Stimulated activated naive CD4-positive, alpha-beta T cell treated with Interleukin-2 at 50 U/mL for 16 hours (primary cell): ENCODE measurements around the gene TCF7L1.

Experiments
- DNase-seq: peaks from one replicate; lab custom pipeline; 2025; lab: John Stamatoyannopoulos, UW

TCF7L1 gene

DNA sequence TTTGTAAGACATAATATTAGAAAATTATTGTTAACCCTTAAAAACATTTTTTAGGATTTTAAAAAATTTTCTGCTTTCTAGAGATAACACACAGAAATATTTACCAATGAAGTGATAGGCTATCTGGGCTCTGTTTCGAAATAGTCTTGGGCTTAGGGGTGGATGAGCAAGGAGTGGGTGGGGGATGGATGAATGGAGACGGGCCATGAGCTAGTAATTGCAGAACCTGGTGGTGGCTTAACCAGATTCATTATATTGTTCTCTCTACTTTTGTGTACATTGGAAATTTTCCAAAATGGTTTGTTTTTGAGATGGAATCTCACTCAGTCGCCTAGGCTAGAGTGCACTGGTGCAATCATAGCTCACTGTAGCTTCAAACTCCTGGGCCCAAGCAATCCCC lies 89.6 kb downstream of the TCF7L1 start:
- DNase-seq, result no peak

DNA sequence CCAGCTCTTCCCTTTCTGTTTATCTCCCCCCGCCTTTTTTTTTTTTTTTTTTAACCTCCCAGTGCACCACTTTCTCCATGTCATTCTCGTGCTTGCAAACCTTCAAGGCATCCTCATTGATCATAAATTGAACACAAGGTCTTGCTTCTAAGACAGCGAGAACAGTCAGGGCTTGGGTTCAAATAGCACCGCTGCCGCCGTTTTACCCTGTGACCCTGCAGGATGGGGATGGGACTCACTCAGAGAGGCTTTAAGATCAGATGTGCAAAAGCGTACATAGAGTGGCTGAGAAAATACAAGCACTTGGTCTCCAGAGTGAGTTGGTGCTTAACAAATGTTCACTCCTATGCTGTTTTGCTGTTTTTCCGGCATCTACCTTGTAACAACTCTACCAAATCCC lies 93.6 kb downstream of the TCF7L1 start:
- DNase-seq, result no peak

- no peak for DNase-seq
Measured at GRCh38 chr2:85230679-85231467, 97.7 kb downstream of the TCF7L1 start.

DNA sequence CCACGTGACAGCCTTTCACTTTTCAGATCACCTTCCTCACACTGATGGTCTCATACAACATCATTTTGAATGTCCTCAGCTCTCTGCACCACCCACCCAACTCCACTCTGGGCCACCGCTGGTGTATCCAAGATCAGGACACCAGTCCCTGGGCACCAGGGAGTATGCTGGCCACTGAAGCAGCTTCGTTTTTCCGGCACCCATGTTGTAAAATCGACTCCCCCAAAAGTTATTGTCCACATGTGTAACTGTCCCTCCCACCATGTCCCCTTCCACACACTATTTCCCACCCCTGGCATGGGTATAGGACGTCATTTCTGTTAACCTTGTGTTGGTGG lies 98.2 kb downstream of the TCF7L1 start:
- no peak for DNase-seq

- DNase-seq, result no peak
Measured at GRCh38 chr2:85231952-85232351, 98.8 kb downstream of the TCF7L1 start.

DNA sequence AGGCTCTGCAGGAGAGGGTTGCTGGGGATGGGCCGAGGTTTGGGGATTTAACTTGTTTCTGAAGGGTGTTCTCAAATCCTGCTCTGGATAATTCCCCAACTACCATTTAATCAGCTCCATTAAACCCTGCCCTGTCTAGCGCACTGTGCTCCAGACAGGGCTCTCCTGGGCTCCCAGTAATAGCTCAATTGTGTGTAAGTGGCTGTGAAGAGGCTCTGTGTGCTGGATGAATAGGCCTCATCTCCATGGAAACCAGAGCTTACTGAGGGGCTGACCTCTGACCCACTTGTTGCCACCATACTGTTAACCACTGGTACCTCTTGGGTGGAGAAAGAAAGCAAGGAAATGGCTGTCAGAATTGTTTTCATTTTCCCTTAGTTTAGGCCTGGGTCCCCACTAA lies 101.7 kb downstream of the TCF7L1 start:
- no peak for DNase-seq

DNA sequence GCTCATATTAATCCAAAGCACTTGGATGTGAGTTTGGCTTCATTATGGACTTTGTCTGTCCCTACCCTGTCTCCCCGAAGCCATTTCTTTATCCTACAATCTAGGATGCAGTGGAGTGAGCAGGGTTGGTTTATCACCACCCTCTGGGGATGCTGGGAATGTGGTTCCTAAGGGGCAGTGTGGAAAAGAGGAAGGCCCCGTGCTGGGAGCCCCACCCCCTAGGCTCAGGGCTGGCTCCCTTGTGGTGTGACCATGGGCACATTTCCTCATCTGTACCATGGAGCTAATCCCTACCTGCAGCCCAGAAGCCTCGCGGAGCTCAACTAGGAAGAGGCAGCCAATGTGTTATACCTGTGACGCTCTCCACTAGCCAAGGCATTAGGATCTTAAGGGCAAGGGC lies 102.1 kb downstream of the TCF7L1 start:
- no peak for DNase-seq

GRCh38 chr2:85236084-85236483 lies 102.9 kb downstream of the TCF7L1 start:
- DNase-seq, result no peak

GRCh38 chr2:85237849-85238565 lies 104.8 kb downstream of the TCF7L1 start:
- DNase-seq, result no peak

DNA sequence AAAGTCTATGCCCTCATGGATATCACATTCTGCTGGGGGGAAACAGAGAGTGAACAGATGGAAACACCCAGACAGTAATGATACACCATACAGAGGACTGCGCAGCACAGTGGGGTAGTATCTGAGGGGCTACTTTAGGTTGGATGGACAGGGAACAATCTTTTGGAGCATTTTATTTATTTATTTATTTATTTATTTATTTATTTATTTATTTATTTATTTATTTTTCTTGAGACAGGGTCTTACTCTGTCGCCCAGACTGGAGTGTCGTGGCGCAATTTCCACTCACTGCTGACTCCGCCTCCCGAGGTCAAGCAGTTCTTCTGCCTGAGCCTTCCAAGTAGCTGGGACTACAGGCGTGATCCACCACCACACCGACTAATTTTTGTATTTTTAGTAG lies 105.4 kb downstream of the TCF7L1 start:
- DNase-seq, result no peak

DNA sequence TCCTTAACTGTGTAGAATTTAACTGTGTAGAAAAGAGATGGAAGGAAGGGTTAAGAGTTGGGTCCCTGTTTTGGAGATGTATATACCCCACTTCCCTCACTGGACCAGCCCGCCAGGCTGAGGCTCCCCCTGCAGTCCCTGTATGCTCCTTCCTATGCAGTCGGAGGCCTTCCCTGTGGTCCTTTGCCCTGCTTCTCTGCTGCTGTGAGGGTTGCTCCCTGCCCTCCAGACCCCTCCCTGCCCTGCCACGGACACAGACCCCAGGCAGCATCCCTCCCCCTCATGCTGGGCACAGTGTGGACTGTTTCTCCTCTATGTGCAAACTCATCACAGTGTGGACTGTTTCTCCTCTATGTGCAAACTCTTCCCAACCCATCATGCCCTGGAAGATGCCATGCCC lies 105.9 kb downstream of the TCF7L1 start:
- no peak for DNase-seq

- DNase-seq, result no peak
Measured at GRCh38 chr2:85240055-85240454, 106.9 kb downstream of the TCF7L1 start.

DNA sequence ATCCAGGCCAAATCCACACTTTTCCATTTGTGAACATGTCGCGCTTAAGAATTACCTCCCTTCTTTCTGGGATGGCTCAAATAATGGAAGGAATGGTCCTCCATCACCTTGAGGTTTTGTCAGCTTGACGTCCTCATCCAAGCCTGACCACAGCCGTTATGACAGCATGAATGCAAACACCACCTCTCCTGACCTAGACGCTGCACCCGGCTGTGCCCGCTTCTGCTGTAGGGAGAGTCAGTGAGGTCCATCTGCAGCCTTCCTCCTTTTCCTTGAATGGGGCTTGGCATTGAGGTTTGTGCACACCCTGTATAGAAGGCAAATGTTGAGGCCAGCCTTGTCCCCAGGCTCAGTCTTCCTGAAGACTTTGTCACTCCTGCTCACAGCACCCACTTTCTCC lies 109.1 kb downstream of the TCF7L1 start:
- no peak for DNase-seq

DNA sequence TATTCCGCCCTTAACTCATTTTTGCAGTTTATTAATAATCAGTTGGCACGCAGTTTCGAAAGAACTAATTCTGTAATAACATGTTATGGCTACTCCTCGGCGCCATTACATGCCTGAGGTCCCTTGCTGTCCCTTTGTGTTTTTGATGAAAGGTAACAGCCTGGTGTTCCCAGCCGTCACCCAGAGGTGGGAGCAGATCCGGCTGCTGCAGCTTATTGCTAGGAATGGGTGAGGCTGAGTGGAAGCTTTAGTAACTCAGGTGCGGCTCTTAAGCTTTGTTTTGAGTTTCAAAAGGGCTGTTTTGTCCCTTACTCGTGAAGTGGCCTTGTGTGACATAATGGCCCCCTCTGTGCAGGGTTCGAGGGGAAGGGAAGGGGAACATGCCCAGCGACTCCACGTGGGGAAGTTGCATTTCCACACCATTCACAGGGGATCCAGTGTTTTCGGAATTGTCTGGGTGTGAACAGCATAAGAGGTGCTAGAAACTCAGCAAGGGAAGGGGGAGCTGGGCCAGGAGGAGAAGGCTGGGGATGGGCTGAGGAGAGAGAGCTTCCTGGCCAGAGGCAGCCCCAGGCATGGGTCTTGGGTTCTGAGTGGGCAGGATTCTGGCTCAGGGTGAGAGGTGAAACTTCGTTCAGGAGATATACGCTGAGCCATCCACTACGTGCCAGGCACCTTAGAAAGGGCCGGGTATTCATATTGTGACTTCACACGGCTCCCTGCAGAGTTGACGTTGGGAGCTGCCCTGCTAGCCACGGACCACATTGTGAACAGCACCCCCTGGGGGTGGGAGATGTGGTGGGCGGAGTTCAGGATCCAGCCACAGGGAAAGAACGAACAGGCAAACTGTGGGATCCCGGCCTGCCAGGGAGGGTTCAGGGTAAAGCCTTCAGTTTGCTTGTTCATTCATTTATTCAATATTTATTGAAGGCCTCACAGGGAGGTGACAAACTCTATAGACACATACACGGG lies 110.2 kb downstream of the TCF7L1 start:
- DNase-seq, result no peak

GRCh38 chr2:85244828-85245227 lies 111.6 kb downstream of the TCF7L1 start:
- no peak for DNase-seq

GRCh38 chr2:85245891-85246290 lies 112.7 kb downstream of the TCF7L1 start:
- no peak for DNase-seq

- no peak for DNase-seq
Measured at GRCh38 chr2:85246348-85246747, 113.2 kb downstream of the TCF7L1 start.

DNA sequence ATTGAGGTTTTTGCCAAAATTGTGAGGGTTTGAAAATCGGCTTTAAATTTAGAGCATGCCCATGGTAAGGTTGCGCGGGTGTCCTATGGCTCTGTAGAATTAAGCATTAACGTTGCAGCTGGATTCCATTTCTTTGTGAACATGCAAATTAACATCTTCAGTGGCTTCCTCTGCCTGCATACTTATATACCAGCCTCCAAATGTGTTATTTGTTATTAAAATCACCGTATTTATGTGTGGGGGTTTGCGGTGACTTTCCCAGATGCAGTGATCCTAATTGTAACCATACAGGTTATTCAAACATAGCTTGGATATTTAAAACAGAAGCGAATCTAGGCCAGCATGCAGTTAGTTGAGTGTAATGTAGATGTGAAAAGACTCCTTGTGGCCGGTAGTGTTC lies 114.4 kb downstream of the TCF7L1 start:
- DNase-seq, result no peak

GRCh38 chr2:85248773-85249509 lies 115.7 kb downstream of the TCF7L1 start:
- no peak for DNase-seq

DNA sequence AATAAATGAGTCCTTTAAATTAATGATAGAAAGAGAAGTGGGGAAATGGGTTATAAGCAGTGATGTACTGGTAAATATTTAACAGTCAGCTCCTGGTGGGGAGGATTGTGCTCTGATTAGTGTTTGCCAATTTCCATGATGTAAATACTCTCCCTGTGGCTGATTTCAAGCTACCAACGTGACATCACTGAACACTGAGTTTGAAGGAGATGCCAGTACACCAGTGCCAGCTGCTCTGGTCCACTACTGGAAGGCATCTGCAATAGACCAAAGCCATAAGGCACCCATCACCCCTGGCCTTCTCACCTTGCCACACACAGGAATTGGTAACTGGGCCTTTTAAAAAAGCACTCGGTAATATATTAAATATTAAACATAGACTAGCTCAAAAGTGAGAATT lies 116.9 kb downstream of the TCF7L1 start:
- no peak for DNase-seq

GRCh38 chr2:85251070-85251616 lies 118.0 kb downstream of the TCF7L1 start:
- DNase-seq, result no peak

DNA sequence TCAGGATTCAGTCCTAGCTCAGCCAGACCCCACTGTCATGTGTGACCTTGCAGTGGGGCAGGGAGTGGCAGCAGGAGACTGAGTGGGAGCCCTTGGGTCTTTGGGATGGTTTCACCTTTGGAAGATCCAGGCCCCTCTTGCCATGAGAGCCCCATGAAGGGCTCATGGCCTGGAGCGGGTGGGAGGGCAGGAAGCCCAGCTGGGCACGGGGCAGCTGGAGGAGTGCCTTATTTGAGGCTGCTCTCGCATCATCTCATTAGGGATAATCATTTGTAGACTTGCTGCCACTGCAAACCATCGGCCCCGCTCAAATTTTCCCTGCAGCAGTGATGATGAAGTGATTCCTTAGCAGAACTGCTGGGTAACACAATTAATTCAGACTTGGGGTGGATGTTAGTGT lies 120.7 kb downstream of the TCF7L1 start:
- DNase-seq, result no peak
